ENCODE results near the gene TMEM263.

- TF ChIP-seq CTCF (conservative IDR thresholded peaks at IDR 0.05; ENCODE audit: low read length) = no peak
- no peak for TF ChIP-seq EZH2phosphoT487 (IDR thresholded peaks at IDR 0.05; ENCODE audit: borderline replicate concordance)
Measured at GRCh38 chr12:106910202-106910601, 45.5 kb upstream of the TMEM263 start.
